Activated naive CD8-positive, alpha-beta T cell treated with anti-CD3 and anti-CD28 coated beads, Interleukin-2, amount 10 ng/mL, durations not matched to agents 7 days and 5 days (primary cell): ENCODE data around the gene ZNF554. TPM values are rescaled to one million over a fixed set of nuclear protein-coding genes. Genes with fewer than 3 reads are reported as not detected.
"Not testable (repeated sequence)": the region's sequence is repeated elsewhere in the genome, so short reads cannot be mapped to it uniquely, and the experiment has no call there.

Source experiments
- ATAC-seq: fragments of 150-1000 bp; cut with Tn5 transposase; one replicate; pipeline ENCODE4 v1.10.0; 2021; ENCODE audit warnings: low read depth, moderate library complexity
- POLR2A ChIA-PET: fragments of 350-600 bp; sonication (Branson Sonifier 250); formaldehyde crosslinking; loops from one replicate; lab custom pipeline; 2021; ENCODE audit warnings: antibody characterized with exemption; lab: Charles Lee
- DNase-seq: peaks from one replicate; pipeline ENCODE4 v3.0.0; 2021
- H3K27ac Mint-ChIP-seq: one replicate; pipeline ENCODE4 v1.8.0; 2022; ENCODE audit warnings: mild to moderate bottlenecking, mixed read lengths
- H3K27me3 Mint-ChIP-seq: one replicate; pipeline ENCODE4 v1.8.0; 2022; ENCODE audit warnings: mild to moderate bottlenecking, moderate library complexity, mixed read lengths
- H3K36me3 Mint-ChIP-seq: one replicate; pipeline ENCODE4 v1.8.0; 2021; ENCODE audit warnings: mild to moderate bottlenecking, mixed read lengths
- H3K4me1 Mint-ChIP-seq: one replicate; pipeline ENCODE4 v1.8.0; 2021; ENCODE audit warnings: mixed read lengths
- H3K4me3 Mint-ChIP-seq: one replicate; pipeline ENCODE4 v1.8.0; 2022; ENCODE audit warnings: mild to moderate bottlenecking, moderate library complexity, mixed read lengths
- H3K9me3 Mint-ChIP-seq: one replicate; pipeline ENCODE4 v1.8.0; 2021; ENCODE audit warnings: mixed read lengths
- total RNA-seq, 2 experiments: library from RNA; stranded (reverse); gene quantifications; one replicate each; pipeline ENCODE4 v1.2.3, GENCODE V29; 2021

The ZNF554 gene
- total RNA-seq, 2 experiments from 2014 or later = 3.6 to 5.0 TPM

DNA sequence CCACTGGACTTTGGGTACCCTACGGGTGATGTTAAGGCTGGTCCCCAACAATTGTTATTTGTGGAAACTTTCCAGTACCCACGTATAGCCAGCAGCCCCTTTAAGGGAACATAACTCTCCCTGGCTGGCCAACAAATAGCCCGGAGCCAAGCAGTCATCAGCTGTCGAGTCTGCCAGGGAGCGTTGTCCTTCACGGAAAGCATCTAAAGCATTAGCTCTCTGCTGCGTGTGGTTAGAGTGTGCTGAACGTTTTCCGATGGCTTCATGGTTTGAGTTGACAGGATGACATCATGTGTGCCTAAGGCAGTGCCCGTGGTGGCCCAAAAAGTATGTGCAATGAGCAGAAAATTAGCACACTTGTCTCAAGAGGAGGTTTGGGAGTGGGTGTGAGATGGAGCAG, 44.1 kb downstream of the ZNF554 start:
- Mint-ChIP-seq H3K4me1 (no peaks in the 10 kb centered on the region), H3K9me3 (peaks cover 9% of the 10 kb centered on the region), H3K4me3 (no peak overlapping the region), H3K27ac (no peak overlapping the region), H3K27me3 (peaks cover 2% of the 10 kb centered on the region), H3K36me3 (no peaks in the 10 kb centered on the region)
- ATAC-seq (no peak), DNase-seq (no peak)
- POLR2A ChIA-PET = no interaction called here

DNA sequence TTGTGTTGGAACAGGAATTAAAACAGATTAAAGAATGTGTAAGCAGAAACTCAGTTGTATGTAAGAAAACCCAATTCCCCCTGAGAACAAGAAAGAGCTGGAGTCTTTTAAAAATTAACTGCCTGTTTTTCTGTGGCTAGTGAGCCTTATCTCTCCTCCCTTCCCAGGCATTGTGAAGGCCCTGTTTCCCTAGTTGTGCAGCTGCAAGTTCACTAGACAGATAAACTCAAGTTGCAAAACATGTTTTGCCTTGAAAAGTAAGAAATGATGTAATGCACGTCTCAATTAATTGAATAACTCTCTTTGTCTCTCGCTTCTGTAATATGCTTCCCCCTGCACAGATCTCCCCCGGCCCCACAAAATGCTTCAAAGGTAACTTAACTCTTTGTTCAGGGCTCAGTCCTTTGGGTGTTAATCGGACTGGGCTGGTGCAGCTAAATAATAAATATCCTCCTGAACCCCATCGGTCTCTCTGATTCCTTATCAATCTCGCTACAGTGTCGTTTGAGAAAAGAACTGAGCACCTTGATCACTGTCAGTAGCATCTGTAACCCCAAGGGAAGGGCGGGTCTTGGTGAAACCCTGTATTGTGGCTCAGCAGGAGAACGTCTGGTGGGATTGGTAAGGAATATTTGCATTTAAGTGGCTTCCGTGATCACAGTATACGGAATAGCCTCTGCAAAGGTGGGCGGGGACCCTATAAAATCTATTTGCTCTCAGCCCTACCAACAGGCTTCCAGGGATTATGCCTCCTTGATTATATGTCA, 45.8 kb downstream of the ZNF554 start:
- POLR2A ChIA-PET = no interaction called here
- Mint-ChIP-seq H3K36me3 (no peaks in the 10 kb centered on the region), H3K9me3 (peaks cover 5% of the 10 kb centered on the region), H3K4me1 (no peaks in the 10 kb centered on the region), H3K27me3 (peaks cover 2% of the 10 kb centered on the region), H3K27ac (no peak overlapping the region), H3K4me3 (no peak overlapping the region)
- no peak for DNase-seq
- ATAC-seq = no peak

DNA sequence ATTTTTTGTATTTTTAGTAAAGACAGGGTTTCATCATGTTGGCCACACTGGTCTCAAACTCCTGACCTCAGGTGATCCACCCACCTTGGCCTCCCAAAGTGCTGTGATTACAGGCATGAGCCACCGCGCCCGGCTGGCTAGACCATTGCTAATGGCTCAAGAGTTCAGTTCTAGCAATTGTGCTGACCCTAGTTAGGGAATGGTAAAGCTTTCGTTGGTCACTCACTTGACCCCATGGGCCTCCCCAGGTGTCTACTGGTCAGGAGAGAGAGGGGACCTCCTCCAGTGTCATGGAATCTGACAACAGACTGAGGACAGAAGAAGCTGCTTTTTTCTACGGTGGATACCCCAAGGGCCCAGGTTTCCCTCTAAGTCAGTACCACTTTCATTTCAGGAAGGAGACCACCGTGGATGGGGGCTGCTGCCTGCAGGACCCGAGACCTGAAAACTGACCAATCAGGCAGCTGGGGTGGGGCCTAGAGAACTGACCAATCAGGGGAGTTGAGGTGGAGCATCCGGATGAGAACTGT, 46.9 kb downstream of the ZNF554 start:
- Mint-ChIP-seq H3K27me3 (peaks cover 2% of the 10 kb centered on the region), H3K36me3 (no peaks in the 10 kb centered on the region), H3K4me3 (no peak overlapping the region), H3K9me3 (peaks cover 5% of the 10 kb centered on the region), H3K4me1 (no peaks in the 10 kb centered on the region), H3K27ac (no peak overlapping the region)
- POLR2A ChIA-PET = no interaction called here
- ATAC-seq (no peak), DNase-seq (no peak)

DNA sequence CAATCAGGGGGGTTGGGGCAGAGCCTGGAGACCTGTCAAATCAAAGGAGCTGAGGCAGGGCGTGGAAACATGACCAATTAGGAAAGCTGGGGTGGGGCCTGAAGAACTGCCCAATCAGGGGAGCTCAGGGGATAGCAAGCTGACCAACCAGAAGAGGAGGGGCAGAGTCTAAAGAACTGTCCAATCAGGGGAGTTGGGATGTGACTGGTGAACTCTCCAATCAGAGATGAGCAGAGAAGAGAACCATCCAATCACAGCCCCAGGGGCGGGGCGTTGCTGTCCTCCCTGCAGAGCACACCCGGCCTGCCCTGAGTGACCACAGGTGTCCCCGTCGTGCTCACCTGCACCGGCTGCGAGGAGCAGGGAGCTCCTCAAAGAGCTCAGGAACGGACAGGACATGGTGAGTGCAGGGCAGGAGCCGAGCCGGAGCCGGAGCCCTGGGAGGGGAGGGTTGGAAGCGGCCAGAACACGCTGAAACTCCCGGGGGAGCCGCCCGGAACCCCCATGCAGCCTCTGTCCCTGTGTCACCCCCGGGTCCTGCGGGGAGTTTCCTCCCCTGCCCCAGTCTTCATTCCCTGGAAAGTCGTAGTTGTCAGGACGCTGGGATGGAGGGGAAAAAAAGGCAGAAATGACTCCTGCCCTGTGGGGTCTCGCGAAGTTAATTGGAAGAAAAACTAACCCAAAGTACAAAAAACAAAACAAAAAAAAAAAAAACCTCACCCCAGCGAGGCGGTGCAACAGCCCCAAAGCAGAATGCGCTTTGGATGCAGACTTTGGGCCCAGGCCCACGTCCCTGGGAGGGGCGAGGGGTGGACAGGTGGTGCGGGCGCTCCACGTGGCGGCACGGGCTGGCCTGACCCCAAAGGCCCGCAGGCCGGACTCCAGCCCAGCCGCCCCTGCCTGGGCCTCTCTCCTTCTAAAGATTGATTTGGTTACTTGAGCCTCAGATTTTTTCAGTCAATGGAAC, 47.6 kb downstream of the ZNF554 start, which contains the start of gene ZNF556:
Gene ZNF556, plus strand, starts transcription at position 311 of the 967 bp plus-strand sequence. Its CDS starts 87 bp downstream, at position 398.
- no peak for ATAC-seq
- Mint-ChIP-seq H3K36me3 (no peaks in the 10 kb centered on the region), H3K4me3 (no peak within 1 kb of the TSS)

DNA sequence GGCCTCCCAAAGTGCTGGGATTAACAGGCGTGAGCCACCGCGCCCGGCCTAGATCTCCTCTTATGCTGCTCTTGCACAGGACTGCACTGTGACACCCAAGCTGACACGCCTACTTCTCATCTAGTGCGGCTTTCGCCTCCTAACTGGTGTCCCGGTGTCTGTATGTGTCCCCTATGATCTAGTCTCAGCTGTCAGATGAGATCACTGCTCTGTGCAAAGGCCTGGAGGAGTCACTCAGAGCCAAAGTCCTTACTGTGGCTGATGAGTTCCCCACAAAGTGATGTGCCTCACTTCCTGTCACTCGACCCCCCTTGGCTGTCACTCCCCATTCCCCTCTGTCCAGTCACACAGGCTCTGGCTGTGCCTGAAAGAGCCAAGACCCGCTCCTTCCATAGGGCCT, 50.0 kb downstream of the ZNF554 start:
- ATAC-seq (no peak), DNase-seq (no peak)
- H3K27me3 Mint-ChIP-seq = peaks cover 2% of the 10 kb centered on the region
- POLR2A ChIA-PET = no interaction called here
- no peak overlapping the region for H3K27ac Mint-ChIP-seq
- H3K36me3 Mint-ChIP-seq = no peaks in the 10 kb centered on the region
- peaks cover 3% of the 10 kb centered on the region for H3K9me3 Mint-ChIP-seq
- no peaks in the 10 kb centered on the region for H3K4me1 Mint-ChIP-seq
- H3K4me3 Mint-ChIP-seq = no peak overlapping the region

More for the DNA sequence above, 47.6 kb downstream of the ZNF554 start, which contains the start of gene ZNF556:
- Mint-ChIP-seq H3K27ac (no peak within 1 kb of the TSS), H3K9me3 (peaks cover 5% of the 10 kb centered on the region), H3K27me3 (peaks cover 2% of the 10 kb centered on the region), H3K4me1 (no peaks in the 10 kb centered on the region)
- DNase-seq = no peak
- POLR2A ChIA-PET = no interaction called here

DNA sequence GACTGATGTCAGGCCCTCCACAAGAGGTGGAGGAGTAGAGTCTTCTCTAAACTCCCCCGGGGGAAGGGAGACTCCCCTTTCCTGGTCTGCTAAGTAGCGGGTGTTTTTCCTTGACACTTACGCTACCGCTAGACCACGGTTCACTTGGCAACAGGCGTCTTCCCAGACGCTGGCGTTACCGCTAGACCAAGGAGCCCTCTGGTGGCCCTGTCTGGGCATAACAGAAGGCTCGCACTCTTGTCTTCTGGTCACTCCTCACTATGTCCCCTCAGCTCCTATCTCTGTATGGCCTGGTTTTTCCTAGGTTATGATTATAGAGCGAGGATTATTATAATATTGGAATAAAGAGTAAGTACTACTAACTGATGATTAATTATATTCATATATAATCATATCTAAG, 52.5 kb downstream of the ZNF554 start:
- H3K36me3 Mint-ChIP-seq, DNase-seq, H3K27ac Mint-ChIP-seq, H3K27me3 Mint-ChIP-seq, H3K4me3 Mint-ChIP-seq, H3K4me1 Mint-ChIP-seq, ATAC-seq, POLR2A ChIA-PET, H3K9me3 Mint-ChIP-seq: not testable (repeated sequence)

DNA sequence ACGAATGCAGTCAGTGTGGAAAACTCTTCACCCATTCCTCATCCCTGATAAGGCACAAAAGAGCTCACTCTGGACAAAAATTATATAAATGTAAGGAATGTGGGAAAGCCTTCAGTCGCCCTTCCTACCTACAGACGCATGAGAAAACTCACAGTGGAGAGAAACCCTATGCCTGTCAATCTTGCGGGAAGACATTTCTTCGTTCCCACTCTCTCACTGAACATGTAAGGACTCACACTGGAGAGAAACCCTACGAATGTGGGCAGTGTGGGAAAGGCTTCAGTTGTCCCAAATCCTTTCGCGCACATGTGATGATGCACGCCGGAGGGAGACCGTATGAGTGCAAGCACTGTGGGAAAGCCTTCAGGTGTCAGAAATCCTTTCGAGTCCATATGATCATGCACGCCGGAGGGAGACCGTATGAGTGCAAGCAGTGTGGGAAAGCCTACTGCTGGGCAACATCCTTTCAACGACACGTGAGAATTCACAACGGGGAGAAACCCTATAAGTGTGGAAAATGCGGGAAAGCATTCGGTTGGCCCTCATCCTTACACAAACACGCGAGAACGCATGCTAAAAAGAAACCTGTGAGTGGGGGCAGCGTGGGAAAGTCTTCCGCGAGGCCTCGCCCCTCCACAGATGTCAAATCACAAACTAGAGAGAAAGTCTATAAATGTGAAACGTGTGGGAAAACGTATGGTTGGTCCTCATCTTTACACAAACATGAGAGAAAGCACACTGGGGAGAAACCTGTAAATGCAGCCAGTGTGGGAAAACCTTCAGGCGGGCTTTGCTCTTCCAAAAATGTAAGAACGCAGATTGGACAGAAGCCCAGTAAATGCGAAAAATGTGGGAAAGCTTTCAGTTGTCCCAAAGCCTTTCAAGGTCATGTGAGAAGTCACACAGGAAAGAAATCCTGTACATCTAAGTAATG, 58.0 kb downstream of the ZNF554 start:
- Mint-ChIP-seq H3K4me3 (no peak overlapping the region), H3K27me3 (no peaks in the 10 kb centered on the region), H3K4me1 (no peaks in the 10 kb centered on the region), H3K36me3 (no peaks in the 10 kb centered on the region), H3K9me3 (peaks cover 4% of the 10 kb centered on the region), H3K27ac (no peak overlapping the region)
- ATAC-seq (no peak), DNase-seq (no peak)
- POLR2A ChIA-PET = no interaction called here

DNA sequence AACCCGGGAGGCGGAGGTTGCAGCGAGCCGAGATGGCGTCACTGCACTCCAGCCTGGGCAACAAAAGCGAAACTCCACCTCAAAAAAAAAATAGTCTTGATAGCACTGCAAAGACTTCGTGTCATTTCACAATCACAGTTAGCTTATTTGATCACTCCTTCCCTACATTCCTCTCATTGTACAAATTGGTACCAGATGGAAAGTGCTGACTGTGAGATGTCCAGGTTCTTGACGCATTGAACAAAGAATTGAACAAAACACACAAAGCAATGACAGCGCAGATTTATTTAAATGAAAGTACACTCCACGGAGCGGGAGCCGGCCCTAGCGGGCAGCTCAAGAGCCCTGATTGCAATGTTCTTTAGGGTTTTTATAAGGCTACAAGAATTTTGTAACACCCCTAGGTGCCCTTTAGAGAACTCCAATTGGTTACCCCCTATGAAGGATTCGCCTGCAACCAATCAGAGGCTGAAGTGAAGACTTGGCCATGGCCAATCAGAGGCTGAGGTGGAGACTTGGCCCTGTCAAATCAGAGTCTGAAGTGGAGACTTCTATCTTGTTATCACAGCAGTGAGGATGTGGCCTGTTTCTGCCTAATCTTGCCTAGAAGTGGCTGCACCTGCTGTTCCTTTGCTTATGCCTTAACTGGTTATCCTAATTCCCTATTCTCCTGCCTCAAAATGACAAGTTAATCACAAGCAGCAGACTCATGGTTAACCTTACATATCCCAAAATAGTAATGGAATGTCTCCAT, 64.2 kb downstream of the ZNF554 start:
- H3K27ac Mint-ChIP-seq = no peak overlapping the region
- H3K27me3 Mint-ChIP-seq = no peaks in the 10 kb centered on the region
- POLR2A ChIA-PET = no interaction called here
- H3K4me1 Mint-ChIP-seq = peaks cover 3% of the 10 kb centered on the region
- H3K9me3 Mint-ChIP-seq = peaks cover 1% of the 10 kb centered on the region
- no peak overlapping the region for H3K4me3 Mint-ChIP-seq
- ATAC-seq (no peak), DNase-seq (no peak)
- no peaks in the 10 kb centered on the region for H3K36me3 Mint-ChIP-seq

DNA sequence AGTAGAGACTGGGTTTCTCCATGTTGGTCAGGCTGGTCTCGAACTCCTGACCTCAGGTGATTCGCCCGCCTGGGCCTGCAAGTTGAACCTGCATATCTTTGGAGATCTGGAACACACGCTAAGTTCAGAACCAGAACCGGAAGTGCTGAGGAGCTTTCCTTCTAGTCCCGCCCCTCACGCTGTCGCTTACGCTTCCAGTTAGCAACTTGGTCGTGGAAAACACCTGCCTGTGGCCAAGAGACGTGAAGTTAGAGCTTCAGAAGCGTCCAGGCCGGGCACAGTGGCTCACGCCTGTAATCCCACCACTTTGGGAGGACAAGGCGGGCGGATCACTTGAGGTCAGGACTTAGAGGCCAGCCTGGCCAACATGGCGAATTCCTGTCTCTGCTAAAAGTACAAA, 66.1 kb downstream of the ZNF554 start:
- Mint-ChIP-seq H3K9me3 (no peaks in the 10 kb centered on the region), H3K4me1 (peaks cover 4% of the 10 kb centered on the region), H3K27ac (no peak overlapping the region), H3K4me3 (no peak overlapping the region), H3K27me3 (no peaks in the 10 kb centered on the region), H3K36me3 (no peaks in the 10 kb centered on the region)
- no peak for ATAC-seq
- no peak for DNase-seq
- POLR2A ChIA-PET = interaction anchor here (0.8 kb wide), 1 partner anchor 15 kb away, joined by 3 read pairs; the partner anchor contains the start of gene ZNF57

Other genes with a start within 250 kb of the ZNF554 start
- 1 to 10 TPM; 1.2 to 2.2 TPM for gene GNG7, start 117.2 kb upstream of the ZNF554 start, total RNA-seq
- gene DIRAS1, start 98.5 kb upstream of the ZNF554 start, total RNA-seq = not detected
- gene SLC39A3, start 79.9 kb upstream of the ZNF554 start, total RNA-seq = 10 to 100 TPM; 22.4 to 24.2 TPM
- 10 to 100 TPM; 39.6 to 42.6 TPM for gene SGTA, start 36.6 kb upstream of the ZNF554 start, total RNA-seq
- 10 to 100 TPM; 73.2 to 78.8 TPM for gene THOP1, start 34.4 kb upstream of the ZNF554 start, total RNA-seq
- gene ZNF555, start 21.6 kb downstream of the ZNF554 start, total RNA-seq = 1 to 10 TPM; 4.8 to 5.3 TPM
- not detected for gene ZNF556, start 47.5 kb downstream of the ZNF554 start, total RNA-seq
- 1 to 10 TPM; 4.7 to 5.7 TPM for gene ZNF57, start 81.1 kb downstream of the ZNF554 start, total RNA-seq
- 1 to 10 TPM; 5.0 to 5.1 TPM for gene ZNF77, start 125.1 kb downstream of the ZNF554 start, total RNA-seq
- gene TLE6, start 157.7 kb downstream of the ZNF554 start, total RNA-seq = 1 to 10 TPM; 4.4 to 5.4 TPM
- gene TLE2, start 209.4 kb downstream of the ZNF554 start, total RNA-seq = 1 to 10 TPM; 3.9 to 5.0 TPM
- 100 to 1,000 TPM; 697 to 718 TPM for gene TLE5, start 242.6 kb downstream of the ZNF554 start, total RNA-seq